Activated T-cell treated with anti-CD3 and anti-CD28 coated beads for 48 hours (primary cell): Measurements from ENCODE around the gene EXD2.
"Not testable (repeated sequence)": the region's sequence is repeated elsewhere in the genome, so short reads cannot be mapped to it uniquely, and the experiment has no call there.

Experiments
- DNase-seq: peaks from one replicate; pipeline ENCODE4 v3.0.0-alpha.2; 2020; ENCODE audit warnings: low read depth

The EXD2 gene

DNA sequence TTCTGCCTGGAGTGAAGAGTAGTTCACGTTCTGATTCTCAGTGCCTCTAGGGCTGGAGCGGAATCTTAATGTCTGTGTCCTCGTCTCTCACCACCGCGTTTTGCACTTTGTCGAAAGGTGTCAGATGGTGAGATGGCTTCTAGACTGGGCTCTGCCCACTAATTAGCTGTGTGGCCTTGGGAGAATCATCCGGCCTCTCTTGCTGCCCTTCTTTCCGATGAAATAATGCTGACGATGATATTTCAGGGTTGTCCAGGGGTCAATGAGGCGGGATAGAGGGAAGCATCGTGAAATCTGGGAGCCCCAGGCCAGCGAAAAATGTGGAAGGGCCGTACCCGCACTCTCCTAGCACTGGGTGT lies 67.8 kb downstream of the EXD2 start:
- DNase-seq, result no peak

DNA sequence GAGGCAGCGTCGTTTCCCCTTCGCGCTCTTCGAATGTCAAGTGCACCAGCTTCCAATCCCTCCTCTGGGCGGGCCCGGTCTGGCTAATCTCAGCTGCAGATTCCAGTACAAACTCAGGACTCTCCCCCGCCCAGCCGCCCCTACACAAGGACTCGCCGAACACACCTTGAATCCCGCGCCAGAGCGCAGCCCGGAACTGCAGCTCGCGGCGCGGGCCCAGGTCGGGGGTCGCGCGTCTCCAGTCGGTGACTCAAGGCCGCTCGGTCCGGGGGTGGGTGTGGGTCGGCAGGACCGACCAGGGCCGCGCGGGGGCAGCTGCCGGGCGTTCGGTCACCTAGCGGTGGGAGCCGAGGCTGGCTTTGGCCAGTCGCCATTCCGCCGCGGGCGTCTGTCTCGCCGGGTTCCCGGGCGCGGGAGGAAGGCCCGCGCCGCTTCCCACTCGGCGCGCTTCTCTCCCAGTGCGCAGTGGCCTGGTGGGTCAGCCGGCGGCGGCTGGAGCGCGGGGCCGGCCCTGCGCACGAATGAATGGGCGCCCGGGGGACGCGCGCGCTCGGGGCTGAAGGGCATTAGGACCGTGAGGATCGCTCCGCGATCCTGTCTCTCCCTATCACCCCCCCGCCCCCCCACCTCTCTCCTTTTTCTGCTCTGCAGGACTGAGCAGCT lies 68.4 kb downstream of the EXD2 start, which contains the start of gene GALNT16:
Gene GALNT16 (plus strand): TSS at position 632 of the 663 bp plus-strand sequence. CDS start 133 bp downstream, outside the sequence.
- no peak for DNase-seq

DNA sequence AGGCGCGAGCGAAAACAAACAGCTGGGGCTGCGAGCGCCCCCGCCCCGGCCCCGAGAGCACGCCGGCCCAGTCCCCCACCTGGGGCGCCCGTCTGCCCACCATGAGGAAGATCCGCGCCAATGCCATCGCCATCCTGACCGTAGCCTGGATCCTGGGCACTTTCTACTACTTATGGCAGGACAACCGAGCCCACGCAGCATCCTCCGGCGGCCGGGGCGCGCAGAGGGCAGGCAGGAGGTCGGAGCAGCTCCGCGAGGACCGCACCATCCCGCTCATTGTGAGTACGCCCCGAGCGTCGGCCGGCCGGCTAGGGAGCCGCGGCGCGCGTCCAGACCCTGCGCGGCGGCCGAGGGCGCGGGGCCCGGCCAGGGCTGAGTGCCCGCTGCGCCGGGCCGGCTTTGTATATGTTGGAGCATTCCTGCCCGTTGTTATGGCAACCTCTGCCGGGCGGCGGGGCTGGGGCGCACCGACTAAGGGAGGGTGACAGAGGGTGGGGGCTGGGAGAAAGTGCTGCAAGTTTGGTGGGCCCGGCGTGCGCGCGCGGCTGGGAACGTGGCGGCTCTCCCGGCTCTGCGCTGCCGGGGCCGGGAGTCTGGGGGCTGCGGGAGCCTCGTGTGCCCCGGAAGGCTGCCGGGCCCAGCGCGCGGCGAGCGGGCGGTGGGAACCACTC lies 69.0 kb downstream of the EXD2 start:
- peak; percentile 2 for DNase-seq

- peak; percentile 54 for DNase-seq
Observed at GRCh38 chr14:69260861-69261564, 69.7 kb downstream of the EXD2 start.

GRCh38 chr14:69261761-69262331 lies 70.5 kb downstream of the EXD2 start:
- DNase-seq, result no peak

DNA sequence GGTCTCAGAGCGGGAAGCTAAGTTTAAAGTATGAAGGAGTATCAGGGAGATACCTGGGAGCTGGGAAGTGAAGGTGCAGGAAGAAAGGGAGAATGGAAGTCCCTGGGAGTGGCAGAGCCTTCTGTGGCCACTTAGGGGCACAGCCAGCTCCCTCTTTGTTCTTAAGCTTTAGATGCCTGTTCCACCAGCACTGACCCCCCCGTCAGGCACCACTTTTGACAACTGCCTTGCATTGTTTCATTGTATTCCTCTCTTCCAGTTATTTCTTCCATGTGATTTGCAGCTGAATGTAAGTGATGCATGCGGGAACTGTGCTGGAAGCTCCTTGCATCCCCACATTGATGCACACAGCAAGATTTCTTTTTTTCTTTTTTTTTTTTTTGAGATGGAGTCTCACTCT lies 71.2 kb downstream of the EXD2 start:
- no peak for DNase-seq

DNA sequence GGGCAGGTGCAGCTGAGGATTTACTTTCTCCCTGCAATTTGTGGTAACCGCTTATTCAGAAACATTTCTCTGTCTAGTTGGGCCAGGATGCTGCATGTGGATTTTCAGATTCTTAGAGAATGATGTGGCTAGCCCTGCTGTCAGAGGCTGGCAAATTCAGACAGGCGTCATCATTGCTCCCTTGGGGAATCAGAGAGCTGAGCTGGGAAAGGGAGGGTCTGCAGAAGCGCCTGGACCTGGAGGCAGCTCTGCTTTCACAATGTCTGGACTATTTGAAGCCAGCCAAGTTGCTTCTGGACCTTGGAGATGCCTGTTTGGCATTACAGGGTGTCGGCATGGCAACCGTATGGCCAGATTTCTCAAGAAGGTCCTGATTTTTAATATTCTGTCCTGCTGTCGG lies 72.1 kb downstream of the EXD2 start:
- no peak for DNase-seq

DNA sequence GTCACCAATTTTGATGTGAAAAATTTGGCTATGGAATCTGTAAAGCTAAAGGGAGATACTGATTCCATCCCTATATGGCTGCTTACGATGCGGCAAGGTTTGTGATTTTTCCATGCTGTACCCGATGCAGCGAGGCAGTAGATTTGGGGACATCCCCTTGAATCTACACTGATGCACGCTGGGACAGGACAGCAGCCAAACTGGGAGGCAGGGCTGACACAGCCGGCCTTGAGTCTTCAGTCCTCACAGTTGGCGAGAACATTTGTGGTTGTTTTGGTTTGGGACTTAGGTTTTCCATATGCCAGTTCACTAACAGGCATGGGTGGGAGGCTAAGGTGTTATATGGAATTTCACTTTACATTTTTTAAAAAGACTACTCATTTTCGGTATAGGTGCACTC lies 72.5 kb downstream of the EXD2 start:
- DNase-seq, result no peak

DNA sequence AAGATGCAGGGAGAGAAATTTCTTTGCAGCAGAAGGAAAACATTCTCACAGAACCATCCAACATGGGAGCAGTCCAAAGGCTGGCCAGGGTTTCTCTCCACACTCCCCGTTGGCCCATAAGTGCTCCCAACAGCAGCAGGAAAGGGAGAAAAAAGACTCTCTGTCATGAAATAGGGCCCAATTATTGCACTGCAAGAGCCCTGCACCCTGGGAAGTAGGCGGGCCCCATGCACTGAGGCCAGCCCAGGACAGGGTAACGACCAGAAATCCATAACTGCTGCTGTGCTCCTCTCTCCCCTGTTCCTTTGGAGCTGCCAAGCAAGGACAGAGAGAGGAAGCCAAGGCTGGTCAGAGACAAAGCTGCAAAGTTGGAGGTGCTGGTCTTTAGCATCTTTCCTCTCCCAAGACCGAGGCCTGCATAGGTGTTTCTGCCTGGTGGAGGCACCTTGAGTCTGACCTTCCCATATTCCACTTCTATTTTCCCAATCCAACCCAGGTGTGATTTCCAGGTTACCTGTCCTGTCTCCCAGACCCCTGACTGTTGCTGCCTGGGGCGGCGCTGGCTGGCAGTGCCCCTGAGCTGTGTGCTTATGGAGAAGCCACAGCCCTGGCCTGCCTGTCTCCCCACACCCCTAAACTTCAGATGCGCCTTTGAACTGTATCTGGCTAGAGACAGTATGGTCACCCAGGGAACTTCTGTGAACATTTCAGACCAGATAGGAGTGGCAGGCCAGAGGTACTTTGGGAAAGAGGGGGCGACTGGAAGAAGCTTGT lies 75.5 kb downstream of the EXD2 start:
- DNase-seq, result no peak

DNA sequence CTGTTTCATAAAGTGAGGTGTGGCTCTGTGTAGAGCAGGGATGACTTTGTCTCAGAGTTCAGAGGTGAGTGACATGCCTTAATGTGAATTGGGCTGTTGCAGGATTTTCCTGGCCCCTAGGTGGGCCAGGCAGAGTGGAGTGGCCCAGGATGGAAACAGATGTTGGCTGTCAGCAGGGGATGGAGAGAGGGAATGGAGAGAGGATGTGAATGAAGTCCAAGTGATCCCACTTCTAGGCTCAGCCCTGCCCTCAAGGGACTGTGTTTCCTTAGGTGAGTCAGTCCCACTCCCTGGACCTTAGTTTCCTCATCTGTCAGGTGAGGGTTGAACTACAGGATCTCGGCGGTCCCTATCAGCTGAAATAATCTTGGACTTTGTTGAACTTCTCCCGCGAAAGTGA lies 76.2 kb downstream of the EXD2 start:
- DNase-seq, result no peak

DNA sequence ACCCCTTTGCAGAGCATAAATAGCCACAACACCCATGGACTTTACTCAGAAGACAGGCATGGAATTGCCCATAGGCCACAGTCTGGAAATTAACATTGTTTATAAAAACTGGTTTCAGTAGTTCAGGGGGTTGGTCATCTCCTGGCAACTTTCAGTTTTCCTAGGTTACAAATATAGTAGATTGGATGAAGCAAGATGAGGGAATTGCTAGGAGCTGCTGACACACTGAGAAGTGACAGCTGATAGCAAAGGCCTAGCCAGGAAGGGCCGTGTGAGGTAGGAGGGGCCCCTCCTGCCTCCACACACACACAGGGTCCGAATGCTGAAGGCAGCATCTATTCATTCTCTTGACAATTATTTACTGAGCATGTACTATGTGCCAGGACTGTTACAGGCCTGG lies 76.9 kb downstream of the EXD2 start:
- no peak for DNase-seq

DNA sequence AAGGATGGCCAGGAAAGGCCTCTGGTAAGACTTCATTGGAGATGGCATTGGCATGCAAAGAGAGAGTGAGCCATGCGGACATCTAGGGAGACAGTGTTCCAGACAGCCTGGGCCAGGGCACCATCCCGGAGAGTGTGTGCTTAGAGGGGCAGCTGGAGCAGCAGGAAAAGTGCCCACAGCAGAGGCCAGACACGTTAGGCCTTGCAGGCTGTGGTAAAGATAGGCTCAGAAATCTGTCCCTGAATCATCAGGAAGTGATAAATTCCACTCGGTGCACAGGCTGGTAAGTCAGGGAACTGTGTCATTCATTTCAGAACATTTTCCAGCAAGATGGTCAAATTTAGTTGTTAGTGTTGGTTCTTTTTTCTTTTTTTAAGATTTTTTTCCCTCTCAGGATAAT lies 77.5 kb downstream of the EXD2 start:
- DNase-seq, result no peak

DNA sequence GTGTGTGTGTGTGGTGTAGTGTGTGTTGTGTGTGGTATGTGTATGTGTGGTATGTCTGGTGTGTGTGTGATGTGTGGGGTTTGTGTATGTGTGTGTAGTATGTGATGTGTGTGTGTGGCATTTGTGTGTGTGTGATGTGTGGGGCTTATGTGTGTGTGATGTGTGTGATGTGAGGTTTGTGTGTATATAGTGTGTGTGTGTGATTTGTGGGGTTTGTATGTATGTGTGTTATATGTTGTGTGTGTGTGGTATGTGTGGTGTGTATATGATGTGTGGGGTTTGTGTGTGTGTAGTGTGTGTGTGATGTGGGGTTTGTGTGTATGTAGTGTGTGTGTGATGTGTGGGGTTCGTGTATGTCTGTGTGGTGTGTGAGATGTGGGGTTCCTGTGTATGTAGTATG lies 78.1 kb downstream of the EXD2 start:
- DNase-seq, result no peak

GRCh38 chr14:69270097-69270496 lies 78.8 kb downstream of the EXD2 start:
- DNase-seq, result no peak

- DNase-seq, result no peak
Observed at GRCh38 chr14:69270795-69271708, 79.8 kb downstream of the EXD2 start.

- DNase-seq, result no peak
Observed at GRCh38 chr14:69274321-69274720, 83.0 kb downstream of the EXD2 start.

DNA sequence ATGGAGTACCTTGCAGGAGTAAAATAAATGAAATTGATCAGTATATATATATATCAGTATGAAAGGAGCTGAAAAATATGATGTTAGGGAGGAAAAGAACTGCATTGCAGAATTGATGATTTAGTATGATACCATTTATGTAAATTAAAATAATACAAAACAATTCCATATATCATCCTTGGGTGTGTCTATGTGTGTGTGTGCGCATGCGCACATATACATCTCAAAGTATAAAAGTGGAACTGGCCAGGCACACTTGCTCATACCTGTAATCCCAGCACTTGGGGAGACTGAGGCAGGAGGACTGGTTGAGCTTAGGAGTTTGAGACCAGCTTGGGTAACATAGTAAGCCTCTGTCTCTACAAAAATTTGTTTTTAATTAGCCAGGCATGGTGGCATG lies 84.0 kb downstream of the EXD2 start:
- DNase-seq, result no peak

GRCh38 chr14:69277356-69277755 lies 86.1 kb downstream of the EXD2 start:
- DNase-seq, result not testable (repeated sequence)

GRCh38 chr14:69280746-69281291 lies 89.5 kb downstream of the EXD2 start:
- DNase-seq, result no peak

DNA sequence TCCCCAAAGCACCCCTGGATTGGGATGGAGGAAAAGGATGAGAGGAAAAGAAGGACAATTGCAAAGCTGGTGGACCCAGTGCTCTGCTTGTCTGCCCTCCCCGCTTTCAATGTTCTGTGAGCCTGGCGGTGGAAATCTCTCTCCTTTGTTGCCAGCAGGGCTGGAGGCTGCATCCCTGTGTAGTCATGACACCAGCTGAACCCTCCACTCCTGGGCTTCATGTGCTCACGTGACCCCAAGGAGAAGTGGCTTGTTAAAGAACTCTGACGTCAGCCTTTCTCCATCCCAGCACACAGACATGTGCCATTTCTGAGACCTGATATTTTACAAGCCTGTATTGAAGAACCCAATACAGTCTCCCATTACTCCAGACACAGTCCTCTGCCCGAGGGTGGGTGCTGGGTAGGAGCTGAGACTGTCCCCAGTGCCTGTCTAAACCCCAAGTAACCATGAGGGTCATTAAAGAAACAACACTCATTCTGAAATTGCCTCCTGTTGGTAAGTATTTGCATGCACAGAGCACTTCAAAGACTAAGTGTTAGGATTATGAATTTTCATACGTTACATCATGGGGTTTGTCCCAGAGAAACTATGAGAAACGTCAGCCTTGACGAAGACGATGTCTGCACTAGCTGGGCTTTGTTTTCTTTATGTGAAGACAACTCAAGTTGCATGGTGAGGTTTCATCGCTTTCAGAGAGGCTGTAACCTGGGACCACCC lies 90.3 kb downstream of the EXD2 start:
- DNase-seq, result no peak
